H1 (cell line): ENCODE results near the gene RELCH. TPM values are rescaled to one million over a fixed set of nuclear protein-coding genes. Genes with fewer than 3 reads are reported as not detected.

ENCODE experiments used
- CTCF ChIA-PET: fragments of 300-600 bp; sonication (Branson Sonifier 250); formaldehyde crosslinking; loops from one replicate; lab custom pipeline; 2021; ENCODE audit not compliant: partially characterized antibody; lab: Charles Lee
- POLR2A ChIA-PET: fragments of 300-600 bp; sonication (Branson Sonifier 250); formaldehyde crosslinking; loops from one replicate; lab custom pipeline; 2021; ENCODE audit warnings: inconsistent platforms; ENCODE audit not compliant: partially characterized antibody; lab: Charles Lee
- DNase-seq, 2 experiments: peaks; one replicate each; pipeline versions ENCODE4 v3.0.0 to v3.0.0-alpha.2; 2010 to 2022; ENCODE audit warnings: low spot score in 2 of 2, low read depth in 1 of 2, mixed read lengths in 1 of 2
- FAIRE-seq: peaks from 2 replicates; lab custom pipeline; 2011; peaks lifted over from hg19 to GRCh38; lab: Jason Lieb, UNC
- H2AFZ ChIP-seq: 2 replicates; pipeline ENCODE4 v1.8.1; 2012; ENCODE audit warnings: low read length, inconsistent platforms
- H2AK5ac ChIP-seq: 2 replicates; pipeline ENCODE4 v1.6.1; 2013; ENCODE audit warnings: low read depth, low read length
- H2BK120ac ChIP-seq: replicated peaks from 2 replicates; pipeline ENCODE3; 2013; ENCODE audit warnings: low read depth, low read length, inconsistent platforms
- H2BK12ac ChIP-seq: 2 replicates; pipeline ENCODE4 v1.6.1; 2013; ENCODE audit warnings: low read depth, low read length
- H2BK15ac ChIP-seq: 2 replicates; pipeline ENCODE4 v1.6.1; 2013; ENCODE audit warnings: low read length
- H2BK20ac ChIP-seq: 2 replicates; pipeline ENCODE4 v1.6.1; 2013; ENCODE audit warnings: low read length
- H2BK5ac ChIP-seq: 2 replicates; pipeline ENCODE4 v1.6.1; 2013; ENCODE audit warnings: low read depth, low read length
- H3K14ac ChIP-seq: 2 replicates; pipeline ENCODE4 v1.6.1; 2013; ENCODE audit warnings: inconsistent platforms; ENCODE audit not compliant: insufficient read length
- H3K18ac ChIP-seq: 2 replicates; pipeline ENCODE4 v1.6.1; 2013; ENCODE audit warnings: low read length; ENCODE audit errors: extremely low read depth
- H3K23ac ChIP-seq: 2 replicates; pipeline ENCODE4 v1.6.1; 2013; ENCODE audit warnings: inconsistent platforms; ENCODE audit not compliant: insufficient read length
- H3K23me2 ChIP-seq: 2 replicates; pipeline ENCODE4 v1.6.1; 2013; ENCODE audit warnings: low read depth, low read length
- H3K27ac ChIP-seq: 2 replicates; pipeline ENCODE4 v1.6.1; 2011; ENCODE audit warnings: low read depth, low read length, inconsistent platforms
- H3K27me3 ChIP-seq, 4 experiments: replicated peaks in 1 of 4; 1 replicate in 1 of 4; 2 replicates in 3 of 4; pipeline versions ENCODE4 v1.6.1 to v1.8.1; 2011 to 2013; ENCODE audit warnings: low read length in 3 of 4, mild to moderate bottlenecking in 3 of 4, inconsistent platforms in 2 of 4, mixed read lengths in 2 of 4, moderate library complexity in 1 of 4; ENCODE audit not compliant: control insufficient read depth in 3 of 4, insufficient read depth in 3 of 4; ENCODE audit errors: extremely low read depth in 1 of 4
- H3K36me3 ChIP-seq, 4 experiments: 2 replicates each; pipeline versions ENCODE4 v1.6.1 to v1.8.1; 2011 to 2013; ENCODE audit warnings: mild to moderate bottlenecking in 4 of 4, low read length in 3 of 4, moderate library complexity in 2 of 4, control low read depth in 1 of 4, inconsistent platforms in 1 of 4; ENCODE audit not compliant: insufficient read depth in 4 of 4, control insufficient read depth in 2 of 4
- H3K4ac ChIP-seq: replicated peaks from 2 replicates; pipeline ENCODE3; 2013; ENCODE audit warnings: low read length, low read depth, mixed read lengths, inconsistent platforms; ENCODE audit not compliant: insufficient read length
- H3K4me1 ChIP-seq, 4 experiments: replicated peaks in 1 of 4; 1 replicate in 1 of 4; 2 replicates in 3 of 4; pipeline versions ENCODE4 v1.6.1 to v1.8.1; 2011 to 2013; ENCODE audit warnings: low read length in 3 of 4, inconsistent platforms in 2 of 4, mixed read lengths in 1 of 4; ENCODE audit not compliant: insufficient read depth in 4 of 4, control insufficient read depth in 3 of 4
- H3K4me2 ChIP-seq, 2 experiments: 2 replicates each; pipeline versions ENCODE4 v1.6.1 to v1.8.1; 2011 to 2013; ENCODE audit warnings: low read depth in 2 of 2, low read length in 2 of 2, control low read depth in 1 of 2, inconsistent platforms in 1 of 2, mild to moderate bottlenecking in 1 of 2; ENCODE audit not compliant: insufficient read depth in 1 of 2
- H3K4me3 ChIP-seq, 4 experiments: fragments of 200-600, 300-600 bp in 1 of 4; sonication (generic), shearing (Covaris generic), sonication (Bioruptor Twin) in 1 of 4; 2 replicates each; pipeline versions ENCODE4 v1.5.1 to v1.8.1; 2011 to 2016; ENCODE audit warnings: low read length in 4 of 4, low read depth in 3 of 4, control low read depth in 2 of 4, inconsistent platforms in 2 of 4, mild to moderate bottlenecking in 2 of 4, mixed read lengths in 1 of 4, moderate library complexity in 1 of 4; ENCODE audit not compliant: insufficient read depth in 2 of 4; ENCODE audit errors: extremely low read depth in 1 of 4
- H3K56ac ChIP-seq: replicated peaks from 2 replicates; pipeline ENCODE3; 2013; ENCODE audit warnings: low read depth, mild to moderate bottlenecking, mixed read lengths, low read length, inconsistent platforms; ENCODE audit not compliant: insufficient read length
- H3K79me1 ChIP-seq: 2 replicates; pipeline ENCODE4 v1.6.1; 2013; ENCODE audit warnings: low read depth, low read length, control low read depth
- H3K79me2 ChIP-seq, 2 experiments: 2 replicates each; pipeline versions ENCODE4 v1.6.1 to v1.8.1; 2012 to 2013; ENCODE audit warnings: low read length in 2 of 2, mild to moderate bottlenecking in 2 of 2, inconsistent platforms in 1 of 2; ENCODE audit not compliant: insufficient read depth in 2 of 2, control insufficient read depth in 1 of 2
- H3K9ac ChIP-seq, 4 experiments: replicated peaks in 1 of 4; 1 replicate in 1 of 4; 2 replicates in 3 of 4; pipeline versions ENCODE4 v1.6.1 to v1.8.1; 2011 to 2013; ENCODE audit warnings: low read depth in 3 of 4, low read length in 3 of 4, control low read depth in 2 of 4, mild to moderate bottlenecking in 2 of 4, moderate library complexity in 2 of 4, inconsistent platforms in 1 of 4; ENCODE audit errors: extremely low read depth in 1 of 4
- H3K9me3 ChIP-seq, 2 experiments: 2 replicates each; pipeline versions ENCODE4 v1.6.1 to v1.8.1; 2012 to 2013; ENCODE audit warnings: mild to moderate bottlenecking in 2 of 2, moderate library complexity in 2 of 2, control low read depth in 1 of 2, inconsistent platforms in 1 of 2, low read depth in 1 of 2, low read length in 1 of 2, mixed read lengths in 1 of 2; ENCODE audit not compliant: insufficient read depth in 2 of 2
- H4K20me1 ChIP-seq, 2 experiments: replicated peaks in 1 of 2; 2 replicates each; pipeline versions ENCODE3 to v1.8.1; 2011 to 2013; ENCODE audit warnings: inconsistent platforms in 2 of 2, low read length in 2 of 2, mild to moderate bottlenecking in 1 of 2; ENCODE audit not compliant: insufficient read depth in 2 of 2, control insufficient read depth in 1 of 2
- H4K5ac ChIP-seq: 2 replicates; pipeline ENCODE4 v1.6.1; 2013; ENCODE audit warnings: low read length, low read depth, mixed read lengths, inconsistent platforms; ENCODE audit not compliant: insufficient read length
- H4K8ac ChIP-seq: 2 replicates; pipeline ENCODE4 v1.8.0; 2013; ENCODE audit warnings: mild to moderate bottlenecking, moderate library complexity, low read length, inconsistent platforms; ENCODE audit not compliant: insufficient read depth; ENCODE audit errors: extremely low read depth
- H4K91ac ChIP-seq: replicated peaks from 2 replicates; pipeline ENCODE3; 2013; ENCODE audit warnings: low read length, mixed read lengths, inconsistent platforms; ENCODE audit not compliant: insufficient read length
- ASH2L ChIP-seq: fragments of 200-600, 300-600 bp; sonication (generic); IDR thresholded peaks from one replicate; pipeline ENCODE4 v1.7.1; 2017; ENCODE audit warnings: low read length
- CTBP2 ChIP-seq: IDR thresholded peaks from 2 replicates; pipeline ENCODE4 v1.7.0; 2011; ENCODE audit warnings: borderline replicate concordance, mild to moderate bottlenecking, moderate library complexity, mixed read lengths, low read length; ENCODE audit not compliant: insufficient read depth, insufficient read length
- EZH2 ChIP-seq: fragments of 200-600 bp; sonication (generic); IDR thresholded peaks from 2 replicates; pipeline ENCODE4 v1.7.1; 2012; ENCODE audit warnings: low read depth, mild to moderate bottlenecking, moderate library complexity, low read length, inconsistent platforms; ENCODE audit not compliant: severe bottlenecking
- GTF2F1 ChIP-seq: IDR thresholded peaks from 2 replicates; pipeline ENCODE4 v1.6.1; 2012; ENCODE audit warnings: low read depth, low read length, improper control_type of control experiment, borderline replicate concordance
- POLR2A ChIP-seq, 2 experiments: IDR thresholded peaks; 1 replicate in 1 of 2; 2 replicates in 1 of 2; pipeline ENCODE4 v1.6.1; 2011; ENCODE audit warnings: low read depth in 2 of 2, low read length in 2 of 2, mild to moderate bottlenecking in 2 of 2; ENCODE audit errors: control extremely low read depth in 1 of 2
- RAD21 ChIP-seq, 2 experiments: IDR thresholded peaks in 1 of 2; conservative IDR thresholded peaks in 1 of 2; 2 replicates each; pipeline ENCODE4 v1.6.1; 2011; ENCODE audit warnings: low read depth in 2 of 2, low read length in 2 of 2, improper control_type of control experiment in 1 of 2, inconsistent platforms in 1 of 2, mild to moderate bottlenecking in 1 of 2, moderate library complexity in 1 of 2
- RFX5 ChIP-seq: IDR thresholded peaks from 2 replicates; pipeline ENCODE4 v1.6.1; 2011; ENCODE audit warnings: low read depth, low read length, improper control_type of control experiment, borderline replicate concordance
- SIN3A ChIP-seq, 2 experiments: IDR thresholded peaks in 1 of 2; conservative IDR thresholded peaks in 1 of 2; 2 replicates each; pipeline ENCODE4 v1.6.1; 2011 to 2012; ENCODE audit warnings: low read length in 2 of 2, improper control_type of control experiment in 1 of 2, low read depth in 1 of 2, mild to moderate bottlenecking in 1 of 2
- TAF7 ChIP-seq: optimal IDR thresholded peaks from 2 replicates; pipeline ENCODE3; 2011; ENCODE audit warnings: low read depth, mild to moderate bottlenecking, inconsistent platforms, low read length, moderate library complexity, borderline replicate concordance
- YY1 ChIP-seq: IDR thresholded peaks from 2 replicates; pipeline ENCODE4 v1.6.1; 2011; ENCODE audit warnings: low read depth, mild to moderate bottlenecking, low read length
- WGBS, 2 experiments: shearing (Covaris generic) in 1 of 2; methylation state at CpG; one replicate each; pipeline versions ENCODE4 v1.1.6 to v1.1.7; 2013 to 2015; ENCODE audit warnings: low lambda C conversion rate in 2 of 2, mixed read lengths in 2 of 2, inconsistent platforms in 1 of 2, low coverage in 1 of 2, missing lambda C conversion rate in 1 of 2; ENCODE audit not compliant: insufficient replicate concordance in 2 of 2, insufficient coverage in 1 of 2, insufficient read length in 1 of 2; ENCODE audit errors: extremely low coverage in 1 of 2, missing lambda C conversion rate in 1 of 2; 5-methylcytosine and 5-hydroxymethylcytosine counted together
- polyA plus RNA-seq, 7 experiments: library from polyadenylated mRNA; depleted of rRNA in 3 of 7; stranded (reverse) in 5 of 7; unstranded in 2 of 7; fragments of >200 nt in 5 of 7; fragments of 200-250 nt in 2 of 7; gene quantifications; 1 replicate in 5 of 7; 2 replicates in 1 of 7; 4 replicates in 1 of 7; pipeline versions ENCODE4 v1.2.1 to v1.2.3, GENCODE V29; 2011 to 2013; ENCODE audit warnings: missing spikeins in 2 of 7, mixed read lengths in 2 of 7
- total RNA-seq: library from RNA; stranded (reverse); fragmentation: NEBNext Ultra II Directional; extraction: Animal tissue kit (Norgen Biotek cat#: 25700); gene quantifications from 2 replicates; pipeline ENCODE4 v1.2.1, GENCODE V29; 2021

RELCH gene
- total and polyA plus RNA-seq, 2 of the 8 experiments (the other 6 are each of a cell fraction or from before 2014, with no cell fraction given) = 7.3 to 26.9 TPM

- Histone ChIP-seq H3K79me1 (no peaks in the 10 kb centered on the region; the same call in 1 of the 2 replicates), H3K9ac (no peak overlapping the region), H3K4me3 (peak overlapping the region in 3 of 4 experiments; percentile 10 to 48 (median 27); a peak in 6 of 8 replicates), H3K4ac (no peak overlapping the region), H2BK20ac (peak overlapping the region; percentile 4; the same call in 1 of the 2 replicates), H4K5ac (no peak overlapping the region), H3K4me2 (peak overlapping the region; percentile 64 to 84), H3K9me3 (no peaks in the 10 kb centered on the region), H3K27ac (no peak overlapping the region), H3K4me1 (peaks cover 3 to 19% (median 14%) of the 10 kb centered on the region in 4 experiments), H2BK12ac (peak overlapping the region; percentile 23; the same call in 1 of the 2 replicates), H4K8ac (no peak overlapping the region), H2BK120ac (no peak overlapping the region), H4K20me1 (no peaks in the 10 kb centered on the region), H3K18ac (0 out of 2 replicates have a peak overlapping the region, but pooled peaks have one; percentile 4), H3K14ac (no peak overlapping the region), H2BK15ac (peak overlapping the region; percentile 74; the same call in 1 of the 2 replicates), H3K56ac (no peak overlapping the region), H3K27me3 (no peaks in the 10 kb centered on the region), H4K91ac (no peak overlapping the region), H3K79me2 (peaks cover 0 to 28% of the 10 kb centered on the region in 2 experiments; a peak in 2 of 4 replicates), H2AK5ac (no peak overlapping the region), H3K23ac (no peak overlapping the region), H3K36me3 (no peaks in the 10 kb centered on the region), H2BK5ac (no peak overlapping the region), H3K23me2 (no peaks in the 10 kb centered on the region), H2AFZ (no peak overlapping the region)
- POLR2A ChIA-PET = interaction anchor here (1.2 to 2.4 kb wide), 4 partner anchors 7 to 16 kb away, joined by 5 to 13 read pairs (median 6); partner anchors contain the start of gene TNFRSF11A
- DNase-seq = peak in 1 of 2 experiments; percentile 53
- FAIRE-seq = no peak
- CTCF ChIA-PET = interaction anchor here (0.8 to 3.0 kb wide), 7 partner anchors 11 to 86 kb away, joined by 3 to 14 read pairs (median 4); partner anchors contain the start of gene TNFRSF11A
- 59% methylated on average over 13 of the region's 15 CpGs; no CpG with 5 or more reads in 1 of the 2 experiments for WGBS, 2 experiments
- TF ChIP-seq TAF7 (no peak), GTF2F1 (no peak), YY1 (peak; percentile 4; the same call in 1 of the 2 replicates), RFX5 (no peak), RAD21 (IDR thresholded peaks at IDR 0.05 in 1 of 2, conservative IDR thresholded peaks at IDR 0.05 in 1 of 2; ENCODE audit: low read depth in 2 of 2, low read length in 2 of 2) (no peak), POLR2A (IDR thresholded peaks at IDR 0.05; ENCODE audit: control extremely low read depth in 1 of 2, low read depth in 2 of 2, low read length in 2 of 2) (no peak), CTBP2 (peak; percentile 57), EZH2 (no peak), SIN3A (conservative IDR thresholded peaks at IDR 0.05 in 1 of 2, IDR thresholded peaks at IDR 0.05 in 1 of 2; ENCODE audit: low read depth in 1 of 2, low read length in 2 of 2) (0 out of 4 replicates have a peak, but pooled peaks of 1 of the 2 experiments have one; percentile 61), ASH2L (peak; percentile 87)
Measured at GRCh38 chr18:62339106-62339988, 152.3 kb downstream of the RELCH start.
